T-helper 22 cell (primary cell): ENCODE results near the gene PACS2.
"Not testable (repeated sequence)": the region's sequence is repeated elsewhere in the genome, so short reads cannot be mapped to it uniquely, and the experiment has no call there.

Experiments
- DNase-seq: peaks from one replicate; pipeline ENCODE4 v3.0.0-alpha.2; 2020; ENCODE audit warnings: low read depth

PACS2 gene

DNA sequence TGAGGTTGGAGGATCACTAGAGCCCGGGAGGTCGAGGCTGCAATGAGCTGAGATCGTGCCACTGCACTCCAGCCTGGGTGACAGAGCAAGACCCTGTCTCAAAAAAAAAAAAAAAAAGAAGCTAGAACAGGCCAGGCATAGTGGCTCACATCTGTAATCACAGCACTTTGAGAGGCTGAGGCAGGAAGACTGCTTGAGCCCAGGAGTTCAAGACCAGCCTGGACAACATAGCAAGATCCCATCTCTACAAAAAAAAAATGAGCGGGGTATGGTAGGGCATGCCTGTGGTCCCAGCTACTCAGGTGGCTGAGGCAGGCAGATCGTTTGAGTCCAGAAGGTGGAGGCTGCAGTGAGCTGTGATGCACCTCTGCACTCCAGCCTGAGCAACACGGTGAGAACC is 25.6 kb upstream of the PACS2 start:
- not testable (repeated sequence) for DNase-seq

DNA sequence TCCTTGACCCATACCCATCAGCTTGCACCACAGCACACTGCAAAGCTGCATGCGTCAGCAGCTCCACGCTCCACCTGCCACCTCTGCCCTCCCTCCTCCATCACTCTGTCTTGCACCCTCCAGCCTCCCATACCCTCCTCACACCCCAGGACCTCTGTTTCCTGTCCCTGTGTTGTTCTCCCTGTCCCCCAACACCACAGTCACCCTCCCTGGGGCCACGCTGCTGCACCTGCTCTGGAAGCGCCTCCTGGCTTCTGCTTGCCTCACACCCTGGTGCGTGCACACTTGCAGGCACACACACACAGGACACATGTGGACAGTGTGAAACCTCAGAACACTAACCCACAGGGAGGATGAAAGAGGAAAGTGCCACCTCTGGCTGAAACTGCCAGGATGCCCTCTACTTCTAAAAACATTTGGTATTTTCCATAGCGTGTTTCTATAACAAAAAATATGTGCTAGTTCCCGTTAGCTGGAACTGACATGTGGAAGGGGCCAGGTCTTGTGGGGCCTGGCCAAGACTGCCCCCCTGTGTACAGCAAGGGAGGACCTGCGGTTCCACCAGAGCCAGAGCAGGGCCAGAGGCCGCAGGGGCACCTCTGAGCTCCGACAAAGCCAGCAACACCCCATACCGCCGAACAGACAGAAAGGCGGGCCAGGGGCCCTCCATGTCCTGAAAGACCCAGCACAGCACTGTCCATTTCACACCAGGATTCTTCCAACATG is 23.8 kb upstream of the PACS2 start:
- no peak for DNase-seq

DNA sequence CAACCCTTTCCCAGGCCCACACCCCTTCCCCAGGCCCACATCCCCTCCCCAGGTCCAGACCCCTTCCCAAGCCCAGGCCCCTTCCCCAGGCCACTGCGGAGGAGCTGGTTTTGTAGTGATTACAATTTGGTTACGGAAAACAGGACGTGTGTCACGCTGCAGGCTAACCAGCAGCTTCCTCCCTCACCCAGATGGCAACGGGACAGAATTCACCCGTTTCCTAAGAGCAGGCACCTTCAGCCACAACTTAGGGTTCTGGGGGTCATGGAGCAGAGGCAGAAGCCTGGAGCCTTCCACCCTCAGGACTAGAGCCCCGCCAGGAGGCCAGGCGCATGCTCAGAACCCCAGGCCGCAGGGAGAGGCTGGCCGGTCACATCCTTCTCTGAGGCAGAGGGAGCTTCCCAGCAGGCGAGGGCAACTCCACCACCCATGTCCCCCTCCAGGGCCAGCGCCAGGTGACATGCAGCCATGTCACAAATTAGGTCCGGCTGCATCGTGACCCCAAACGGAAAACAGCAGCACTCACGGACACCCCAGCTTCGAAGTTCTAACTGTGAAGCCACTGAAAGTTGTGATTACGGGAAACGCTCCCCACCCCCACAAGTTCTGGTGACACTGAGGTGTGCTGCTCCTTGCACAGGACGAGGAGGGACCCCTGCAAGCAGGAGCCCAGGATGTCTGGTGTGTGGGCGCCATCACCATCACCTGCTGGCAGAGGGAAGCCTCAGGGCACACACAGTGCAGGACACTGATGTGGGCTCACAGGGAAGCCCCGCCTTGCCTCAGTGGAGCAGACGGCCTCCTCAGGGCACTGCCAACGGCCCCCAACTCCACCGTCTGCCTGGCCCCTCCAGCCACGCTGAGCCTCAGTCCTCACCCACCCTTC is 21.5 kb upstream of the PACS2 start:
- no peak for DNase-seq

DNA sequence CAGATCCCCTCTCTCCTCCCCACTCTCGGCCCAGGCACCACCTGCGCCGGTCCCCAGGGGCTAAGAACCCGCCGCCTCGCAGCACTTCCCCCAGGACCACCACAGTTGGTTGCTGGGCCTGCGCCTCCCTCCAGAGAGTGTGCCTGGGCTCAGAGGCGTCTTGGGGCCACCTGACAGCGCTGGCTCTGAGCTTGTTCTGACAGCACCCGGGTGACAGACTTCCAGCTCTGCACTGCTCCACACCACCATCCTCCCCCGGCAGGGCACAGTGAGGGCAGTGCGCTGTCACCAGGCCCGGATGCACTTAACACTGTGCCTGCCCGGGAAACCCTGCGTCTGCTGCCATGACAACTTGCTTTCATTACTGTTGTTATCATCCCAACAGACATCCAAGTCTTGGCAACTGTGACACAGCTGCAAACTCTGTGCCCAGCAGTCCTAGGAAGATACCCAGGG is 20.4 kb upstream of the PACS2 start:
- DNase-seq, result peak; percentile 60

DNA sequence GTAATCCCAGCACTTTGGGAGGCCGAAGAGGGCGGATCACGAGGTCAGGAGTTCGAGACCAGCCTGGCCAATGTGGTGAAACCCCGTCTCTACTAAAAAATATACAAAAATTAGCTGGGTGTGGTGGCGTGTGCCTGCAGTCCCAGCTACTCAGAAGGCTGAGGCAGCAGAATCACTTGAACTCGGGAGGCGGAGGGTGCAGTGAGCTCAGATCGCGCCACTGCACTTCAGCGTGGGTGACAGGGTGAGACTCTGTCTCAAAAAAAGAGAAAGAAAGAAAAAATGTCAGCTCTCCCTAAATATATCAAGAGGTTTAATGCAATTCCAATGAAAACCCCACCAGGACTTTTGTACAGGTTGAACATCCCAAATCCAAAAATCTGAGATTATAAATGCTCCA is 17.2 kb upstream of the PACS2 start:
- not testable (repeated sequence) for DNase-seq

DNA sequence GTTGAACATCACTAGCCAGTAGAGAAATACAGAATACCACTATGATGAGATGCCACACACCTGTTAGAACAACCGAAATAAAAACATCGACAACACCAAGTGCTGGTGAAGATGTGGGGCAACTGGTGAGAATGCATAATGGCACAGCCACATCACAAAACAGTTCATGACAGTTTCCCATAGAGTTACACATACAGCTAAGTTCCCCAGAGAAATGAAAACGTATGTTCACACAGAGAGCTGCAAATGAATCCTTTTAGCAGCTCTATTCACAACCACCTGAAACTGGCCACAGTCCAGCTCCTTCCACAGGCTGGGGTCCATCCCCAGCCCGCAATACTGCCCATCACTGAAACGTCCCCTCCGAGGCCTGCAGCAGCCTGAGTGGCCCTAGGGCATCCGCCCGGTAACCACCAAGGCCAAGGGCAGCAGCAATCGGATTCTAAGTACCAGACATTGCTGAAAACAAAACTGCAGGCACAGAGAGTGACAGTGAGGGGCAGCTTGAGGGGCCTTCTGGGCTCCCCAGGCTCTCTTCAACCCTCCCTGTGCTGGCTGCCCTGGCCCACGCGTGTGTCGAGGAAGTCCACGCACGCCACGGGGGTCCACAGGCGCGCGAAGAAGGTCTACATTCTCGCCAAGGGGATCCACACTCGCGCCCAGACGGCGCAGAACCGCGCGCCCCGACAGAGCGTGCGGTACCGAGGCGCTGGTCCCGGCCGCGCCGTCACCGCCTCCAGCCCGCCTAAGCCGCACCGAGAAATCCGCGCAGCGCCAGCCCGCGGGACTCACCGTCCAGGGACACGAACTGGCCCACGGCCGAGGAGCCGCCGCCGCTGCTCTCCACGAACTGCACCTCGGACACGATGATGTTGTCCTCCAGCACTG is 14.7 kb upstream of the PACS2 start:
- DNase-seq, result no peak

DNA sequence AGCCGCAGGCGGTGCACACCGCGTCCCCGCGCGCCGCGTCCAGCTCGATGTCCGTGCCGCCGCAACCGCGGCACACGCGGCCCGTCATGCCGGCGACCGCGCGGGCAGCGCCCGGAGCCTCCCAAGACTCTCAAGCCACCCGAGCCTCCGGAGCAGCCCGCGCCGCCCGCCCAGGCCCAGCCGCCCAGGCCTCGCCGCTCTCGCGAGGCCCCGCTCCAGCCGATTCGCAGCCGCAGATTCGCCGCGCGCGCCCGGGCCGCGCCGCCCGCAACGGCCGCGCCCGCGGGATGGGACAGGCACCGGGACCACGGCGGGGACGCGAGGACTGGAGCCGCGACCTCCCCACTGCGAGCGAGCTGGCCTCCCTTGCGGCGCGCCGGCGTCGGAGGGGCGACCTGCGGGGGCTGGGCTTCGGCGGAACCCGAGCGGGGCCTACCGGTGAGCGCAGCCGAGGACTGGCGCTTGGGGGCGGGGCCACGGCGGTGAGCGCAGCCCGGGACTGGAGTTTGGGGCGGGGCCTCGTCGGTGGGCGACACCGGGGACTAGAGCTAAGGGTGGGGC is 13.9 kb upstream of the PACS2 start, which contains the start of gene BRF1:
BRF1 (minus strand) TSS at position 460 of the 561 bp plus-strand sequence; CDS start at position 88, 372 bp downstream.
- peak; percentile 96 for DNase-seq

DNA sequence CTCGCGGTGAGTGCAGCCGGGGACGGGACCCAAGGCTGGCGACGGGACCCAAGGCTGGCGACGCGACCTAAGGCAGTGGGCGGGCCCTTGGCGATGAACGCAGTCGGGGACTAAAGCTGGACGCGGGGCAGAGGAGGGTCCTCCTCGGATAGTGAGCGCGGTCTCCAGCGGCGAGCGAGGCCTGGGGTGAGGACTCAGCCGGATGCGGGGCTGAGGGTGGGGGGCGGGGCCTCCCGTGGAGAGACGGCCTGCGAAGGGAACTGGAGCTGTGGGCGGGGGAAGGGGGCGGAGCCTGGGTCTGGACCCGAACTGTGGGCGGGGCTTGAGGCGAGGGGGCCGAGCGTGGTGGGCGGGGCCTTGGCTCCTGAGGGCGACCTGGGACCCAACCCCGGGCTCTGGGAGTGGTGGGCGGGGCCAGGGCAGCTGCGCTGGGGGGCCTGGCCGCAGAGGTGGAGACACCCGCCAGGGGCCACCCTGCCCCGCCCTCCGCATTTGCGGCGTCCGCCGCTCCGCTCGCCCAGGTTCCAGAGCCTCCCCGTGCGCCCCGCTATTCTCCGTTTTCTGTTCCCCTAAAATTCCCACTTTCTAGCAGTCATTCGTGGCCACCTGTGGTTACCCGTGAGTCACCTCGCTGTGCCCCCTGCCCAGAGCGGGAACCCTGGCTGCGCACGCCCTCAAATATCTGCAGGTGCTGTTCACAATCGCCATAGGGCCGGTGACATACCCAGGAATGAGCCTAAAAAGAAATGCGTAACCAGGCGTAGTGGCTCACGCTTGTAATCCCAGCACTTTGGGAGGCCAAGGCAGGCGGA is 13.2 kb upstream of the PACS2 start:
- peak; percentile 96 for DNase-seq

DNA sequence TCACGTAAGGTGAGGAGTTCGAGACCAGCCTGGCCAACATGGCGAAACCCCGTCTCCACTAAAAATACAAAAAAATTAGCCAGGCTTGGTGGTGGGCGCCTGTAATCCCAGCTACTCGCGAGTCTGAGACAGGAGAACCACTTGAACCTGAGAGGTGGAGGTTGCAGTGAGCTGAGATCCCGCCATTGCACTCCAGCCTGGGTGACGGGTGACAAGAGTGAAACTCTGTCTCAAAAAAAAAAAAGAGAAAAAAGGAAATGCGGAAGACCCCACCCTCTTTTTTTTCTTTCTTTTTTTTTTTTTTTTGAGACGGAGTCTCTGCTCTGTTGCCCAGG is 12.7 kb upstream of the PACS2 start:
- DNase-seq, result not testable (repeated sequence)

DNA sequence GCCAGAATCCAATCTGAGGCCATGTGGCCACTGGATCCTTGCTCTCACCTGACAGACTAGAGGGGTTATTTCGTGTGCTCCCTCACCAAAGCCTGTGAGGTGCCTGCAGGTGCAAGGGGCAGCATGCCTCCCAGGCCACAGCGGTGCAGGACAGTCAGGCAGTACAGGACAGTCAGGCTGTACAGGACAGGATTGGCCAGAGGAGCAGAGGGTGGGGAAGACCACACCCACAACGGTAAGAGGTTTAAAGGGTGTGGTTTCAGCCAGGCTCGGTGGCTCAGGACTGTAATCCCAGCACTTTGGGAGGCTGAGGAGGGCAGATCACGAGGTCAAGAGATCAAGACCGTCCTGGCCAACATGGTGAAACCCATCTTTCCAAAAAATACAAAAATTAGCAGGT is 10.6 kb upstream of the PACS2 start:
- DNase-seq, result no peak

DNA sequence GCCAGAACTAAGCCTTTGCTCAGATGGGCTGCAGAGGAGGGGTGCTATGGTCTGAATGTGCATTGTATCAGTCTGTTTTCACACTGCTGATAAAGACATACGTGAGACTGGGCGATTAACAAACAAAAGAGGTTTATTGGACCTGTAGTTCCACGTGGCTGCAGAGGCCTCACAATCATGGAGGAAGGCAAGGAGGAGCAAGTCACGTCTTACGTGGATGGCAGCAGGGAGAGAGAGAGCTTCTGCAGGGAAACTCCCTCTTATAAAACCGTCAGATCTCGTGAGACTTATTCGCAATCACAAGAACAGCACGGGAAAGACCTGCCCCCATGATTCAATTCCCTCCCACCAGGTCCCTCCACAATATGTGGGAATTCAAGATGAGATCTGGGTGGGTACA is 10.0 kb upstream of the PACS2 start:
- no peak for DNase-seq

DNA sequence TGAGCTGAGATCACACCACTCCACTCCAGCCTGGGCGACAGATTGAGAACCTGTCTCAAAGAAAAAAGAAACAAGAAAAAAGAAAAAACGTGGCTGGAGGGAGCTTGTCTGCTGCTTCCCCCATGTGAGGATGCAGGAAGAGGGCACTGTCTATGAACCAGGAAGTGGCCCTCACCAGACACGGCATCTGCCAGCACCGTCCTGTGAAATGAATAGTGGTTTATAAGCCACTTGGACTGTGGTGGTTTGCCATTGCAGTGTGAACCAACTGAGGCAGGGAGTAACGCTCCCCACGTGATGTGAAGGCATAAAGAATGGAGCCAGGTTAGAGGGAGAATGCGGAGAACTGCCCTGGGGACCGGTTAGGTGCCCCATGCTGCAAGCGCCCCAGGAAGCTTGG is 9.2 kb upstream of the PACS2 start:
- no peak for DNase-seq

DNA sequence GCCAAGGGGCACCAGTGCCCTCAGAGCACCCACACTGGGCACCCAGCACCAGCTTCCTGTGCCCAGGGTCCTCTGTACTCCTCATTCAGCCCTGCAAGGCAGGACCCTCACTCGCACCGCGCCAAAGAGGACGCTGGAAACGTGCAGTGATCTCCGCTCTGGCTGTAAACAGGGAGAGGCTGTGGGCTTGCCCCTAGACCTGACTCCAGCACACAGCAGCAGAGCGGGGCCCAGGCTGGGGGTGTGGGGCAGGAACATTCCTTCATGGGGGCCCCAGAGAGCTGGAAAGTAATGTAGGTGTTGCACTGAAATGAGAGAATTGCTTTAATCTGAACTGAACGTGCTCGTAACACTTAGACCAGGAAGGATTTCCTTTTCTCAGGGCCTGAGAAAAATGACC is 8.8 kb upstream of the PACS2 start:
- no peak for DNase-seq

DNA sequence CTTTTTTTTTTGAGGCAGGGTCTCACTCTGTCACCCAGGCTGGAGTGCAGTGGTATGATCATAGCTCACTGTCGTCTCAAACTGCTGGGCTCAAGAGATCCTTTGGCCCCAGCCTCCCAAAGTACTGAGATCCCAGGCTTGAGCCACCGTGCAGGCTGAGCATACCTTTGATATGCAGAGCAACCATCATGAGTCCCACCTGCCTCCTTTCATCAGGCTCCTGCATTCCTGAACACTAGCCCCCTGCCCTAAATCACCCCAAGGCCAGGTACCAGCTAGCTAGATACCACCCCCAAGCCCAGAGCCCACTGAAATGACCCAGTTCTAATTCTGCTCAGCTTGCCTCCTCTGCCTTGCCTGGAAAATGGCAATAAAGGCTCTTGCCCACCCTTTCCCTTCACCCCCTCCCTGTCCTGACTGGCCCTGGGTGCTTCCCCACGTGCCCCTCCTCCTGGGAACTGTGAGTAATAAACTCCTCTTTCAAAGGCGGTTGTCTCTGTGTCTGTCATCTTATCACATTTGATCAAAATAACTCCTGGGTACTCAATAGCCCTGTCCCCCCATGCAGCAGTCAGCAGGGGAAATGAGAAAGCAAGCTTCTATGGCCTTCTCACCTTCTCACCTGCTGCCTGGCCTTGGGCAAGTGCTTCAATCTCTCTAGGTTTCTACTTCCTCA is 7.4 kb upstream of the PACS2 start:
- DNase-seq, result no peak

DNA sequence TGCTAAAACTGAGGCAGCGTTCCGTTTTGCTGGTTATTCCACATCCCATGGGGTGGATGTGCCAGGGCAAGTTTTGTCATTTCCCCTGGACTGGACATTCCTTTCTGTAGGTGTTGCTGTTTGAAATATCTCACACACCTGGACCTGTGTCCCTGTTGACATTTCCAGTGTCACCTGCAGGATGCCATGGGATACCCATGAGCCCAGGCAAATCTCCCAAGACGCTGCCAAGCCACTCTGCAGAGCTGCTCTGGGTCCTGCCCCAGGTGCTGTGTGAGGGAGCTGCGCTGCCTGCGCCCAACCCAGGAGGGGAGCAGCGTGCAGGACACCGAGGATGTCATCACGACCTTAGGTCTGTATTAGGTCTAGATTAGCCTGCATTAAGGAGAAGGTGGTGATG is 5.2 kb upstream of the PACS2 start:
- no peak for DNase-seq

DNA sequence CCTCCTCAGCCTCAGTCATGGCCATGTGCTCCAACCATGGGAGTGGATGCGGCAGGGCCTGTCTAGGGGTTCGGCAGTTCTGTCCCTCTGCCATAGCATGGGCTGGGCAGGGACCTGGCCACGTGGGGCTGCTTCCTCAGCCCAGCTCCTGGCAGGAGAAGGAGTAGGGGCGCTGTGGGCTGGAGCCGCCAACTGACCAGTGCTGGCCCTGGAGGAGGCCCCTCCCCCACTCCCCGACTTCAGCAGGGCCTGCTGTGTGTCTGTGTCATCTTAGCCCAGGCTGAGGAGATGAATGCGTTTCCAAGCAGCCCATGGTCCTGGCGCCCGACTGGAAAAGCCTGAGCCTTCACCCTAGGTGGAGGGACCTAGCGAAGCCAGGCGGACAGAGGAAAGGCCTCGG is 2.7 kb upstream of the PACS2 start:
- DNase-seq, result no peak

DNA sequence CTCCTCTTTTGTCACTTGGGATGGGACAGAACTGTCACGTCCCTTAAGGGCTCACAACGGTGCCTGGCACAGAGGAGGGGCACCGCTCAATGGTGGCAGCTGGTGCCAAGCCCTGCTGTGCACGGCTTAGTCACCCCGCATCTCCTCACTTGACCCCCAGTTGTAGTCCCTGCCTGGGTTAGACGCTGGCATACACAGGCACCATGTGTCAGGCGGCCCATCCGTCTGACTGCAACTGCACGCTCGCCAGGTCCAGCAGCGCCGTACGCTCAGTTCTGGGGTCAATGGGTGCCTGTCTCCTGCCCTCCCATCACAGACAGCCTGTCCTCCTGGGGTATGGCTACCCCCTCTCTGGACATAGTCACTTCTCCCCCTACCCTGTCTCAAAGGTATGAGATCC is 1.6 kb upstream of the PACS2 start:
- no peak for DNase-seq

DNA sequence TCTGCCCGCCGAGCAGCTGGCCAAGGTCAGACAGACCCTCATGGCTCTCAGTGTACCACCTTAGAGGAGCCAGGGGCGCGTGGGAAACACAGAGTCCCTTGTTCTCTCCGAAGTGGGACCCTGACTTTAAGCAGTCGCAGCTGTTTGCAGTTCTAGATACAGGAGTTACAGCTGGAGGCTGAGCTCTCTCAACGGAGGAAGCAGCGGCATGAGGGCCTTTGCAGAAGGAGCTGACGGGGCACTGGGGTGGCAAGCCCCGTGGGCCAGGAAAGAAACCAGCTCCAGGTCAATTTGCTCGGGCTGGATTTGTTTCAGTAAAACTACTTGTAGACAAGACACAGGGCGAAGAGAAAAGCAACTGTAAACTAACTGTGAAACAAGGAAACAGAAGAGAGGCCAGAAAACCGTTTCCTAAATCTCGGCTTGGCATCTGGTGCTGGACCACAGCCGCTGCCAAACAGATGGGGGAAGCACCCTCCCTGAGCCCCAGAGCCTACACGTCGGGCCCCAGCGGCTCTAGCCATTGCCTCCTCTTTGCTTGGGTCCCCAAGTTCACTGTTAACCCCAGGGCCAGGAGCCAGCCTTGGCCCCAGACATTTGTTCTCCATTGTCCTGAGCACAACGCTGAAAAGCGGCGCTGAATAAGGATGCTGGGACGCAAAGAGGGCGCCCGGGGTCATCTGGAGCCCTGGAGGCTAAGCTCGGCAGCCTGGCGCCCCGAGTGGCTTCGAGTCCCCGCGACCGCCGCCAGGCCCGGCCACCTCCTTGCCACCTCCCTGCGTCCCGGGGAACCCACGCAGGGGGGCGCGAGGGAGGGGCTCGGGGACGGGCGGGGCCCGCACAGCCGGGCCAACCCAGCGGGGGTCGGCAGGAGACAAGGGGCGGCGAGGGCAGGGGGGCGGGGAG is 914 bp upstream of the PACS2 start:
- DNase-seq, result no peak

DNA sequence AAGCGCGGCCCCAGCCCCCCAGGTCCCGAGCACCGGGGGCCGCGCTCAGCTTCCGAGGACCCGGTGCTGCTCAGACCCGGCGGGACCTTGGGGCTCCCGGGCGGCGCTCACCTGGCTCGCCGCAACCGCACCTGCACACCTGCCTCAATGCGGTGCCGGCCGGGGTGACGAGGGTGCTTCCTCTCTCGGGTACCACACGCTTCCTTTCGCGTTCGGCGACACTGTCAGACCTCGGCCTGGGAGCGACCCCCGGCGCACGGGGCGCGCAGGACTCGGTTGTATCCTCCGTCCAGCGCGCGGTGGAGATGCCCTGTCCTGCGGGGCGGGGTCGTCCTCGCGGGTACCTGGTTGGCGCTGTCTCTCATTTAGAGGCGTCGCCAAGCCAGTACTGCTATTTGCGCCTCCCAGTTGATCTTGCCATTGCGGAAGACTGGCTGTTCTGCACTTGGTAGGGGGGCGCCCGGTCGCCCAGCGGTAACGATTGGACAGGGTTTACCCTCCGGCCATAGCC is 718 bp downstream of the PACS2 start:
- DNase-seq, result peak; percentile 55
